ENCODE results near the gene PROM1. TPM values are rescaled to one million over a fixed set of nuclear protein-coding genes. Genes with fewer than 3 reads are reported as not detected.

PROM1 gene
- total RNA-seq, 1 donor from 2014 or later = not detected

DNA sequence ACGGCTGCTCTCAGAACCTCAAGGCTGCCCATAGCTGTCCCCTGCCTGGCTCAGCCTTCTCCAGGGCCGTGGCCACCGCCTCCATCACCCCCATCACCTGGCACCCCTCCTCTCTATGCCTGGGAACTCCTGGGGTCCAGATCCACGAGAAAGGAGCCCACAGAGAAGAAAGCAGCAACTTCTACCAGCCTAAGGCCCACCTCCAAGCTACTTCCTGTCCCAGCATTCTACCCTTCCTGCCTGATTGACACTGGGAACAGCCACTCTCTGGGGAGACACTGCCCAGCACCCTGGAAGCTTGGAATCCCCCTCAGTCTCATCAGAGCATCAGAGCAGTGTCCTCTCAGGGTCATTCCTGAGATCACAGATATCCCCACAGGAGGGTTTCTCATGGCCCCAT is 36.9 kb upstream of the PROM1 start:
- Histone ChIP-seq H3K36me3 (no peaks in the 10 kb centered on the region), H3K4me1 (no peaks in the 10 kb centered on the region), H3K27me3 (no peaks in the 10 kb centered on the region), H3K4me3 (no peak overlapping the region), H3K27ac (no peak overlapping the region), H3K9me3 (no peaks in the 10 kb centered on the region)
- TF ChIP-seq POLR2A (IDR thresholded peaks at IDR 0.05) (no peak), CTCF (IDR thresholded peaks at IDR 0.05) (no peak), POLR2AphosphoS5 (IDR thresholded peaks at IDR 0.05; ENCODE audit: insufficient read depth in 1 of 2, low read depth in 1 of 2) (no peak)
- peak; percentile 79 to 83 for DNase-seq (ENCODE audit: extremely low spot score in 2 of 2)
- intact Hi-C loops (cut with DNase I) = no loop called here

DNA sequence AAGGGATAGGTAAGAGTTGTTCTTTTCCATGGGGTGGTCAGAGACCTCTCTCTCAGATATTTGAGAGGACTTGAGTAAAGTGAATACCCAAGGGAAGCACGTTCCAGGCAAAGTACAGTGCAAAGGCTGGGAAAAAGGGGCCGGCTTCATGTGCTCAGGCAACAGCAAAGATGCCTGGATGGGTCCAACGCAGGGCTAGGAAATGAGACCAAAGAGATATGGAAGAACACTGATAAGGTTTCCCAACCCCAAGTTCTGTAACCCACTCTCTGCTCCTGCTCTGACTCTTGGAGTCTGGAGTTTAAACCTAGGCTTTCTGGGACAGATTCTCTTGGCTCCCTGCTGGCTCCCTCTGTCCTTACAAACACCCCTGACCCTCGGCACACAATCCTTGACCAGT is 36.2 kb upstream of the PROM1 start:
- intact Hi-C loops (cut with DNase I) = no loop called here
- H3K4me3 ChIP-seq = no peak overlapping the region
- H3K9me3 ChIP-seq = no peaks in the 10 kb centered on the region
- no peaks in the 10 kb centered on the region for H3K36me3 ChIP-seq
- no peaks in the 10 kb centered on the region for H3K4me1 ChIP-seq
- TF ChIP-seq POLR2AphosphoS5 (IDR thresholded peaks at IDR 0.05; ENCODE audit: insufficient read depth in 1 of 2, low read depth in 1 of 2) (no peak), POLR2A (IDR thresholded peaks at IDR 0.05) (no peak), CTCF (IDR thresholded peaks at IDR 0.05) (no peak)
- peak; percentile 8 to 70 for DNase-seq (ENCODE audit: extremely low spot score in 2 of 2)
- no peaks in the 10 kb centered on the region for H3K27me3 ChIP-seq
- H3K27ac ChIP-seq = no peak overlapping the region

- H3K4me3 ChIP-seq = no peak overlapping the region
- H3K27ac ChIP-seq = no peak overlapping the region
- DNase-seq (ENCODE audit: extremely low spot score in 2 of 2) = no peak
- TF ChIP-seq CTCF (IDR thresholded peaks at IDR 0.05) = no peak
- no peaks in the 10 kb centered on the region for H3K36me3 ChIP-seq
- no peaks in the 10 kb centered on the region for H3K9me3 ChIP-seq
- no peaks in the 10 kb centered on the region for H3K4me1 ChIP-seq
- no peaks in the 10 kb centered on the region for H3K27me3 ChIP-seq
- intact Hi-C loops (cut with DNase I) = no loop called here
Measured at GRCh38 chr4:16118090-16118489, 34.3 kb upstream of the PROM1 start.

- Histone ChIP-seq H3K4me3 (no peak overlapping the region), H3K9me3 (no peaks in the 10 kb centered on the region), H3K4me1 (no peaks in the 10 kb centered on the region), H3K36me3 (no peaks in the 10 kb centered on the region), H3K27me3 (no peaks in the 10 kb centered on the region), H3K27ac (no peak overlapping the region)
- no peak for TF ChIP-seq CTCF (IDR thresholded peaks at IDR 0.05)
- no peak for TF ChIP-seq POLR2A (IDR thresholded peaks at IDR 0.05)
- TF ChIP-seq POLR2AphosphoS5 (IDR thresholded peaks at IDR 0.05; ENCODE audit: insufficient read depth in 1 of 2, low read depth in 1 of 2) = no peak
- DNase-seq (ENCODE audit: extremely low spot score in 2 of 2) = peak; percentile 25 to 34
- intact Hi-C loops (cut with DNase I) = no loop called here
Measured at GRCh38 chr4:16117164-16117563, 33.3 kb upstream of the PROM1 start.

DNA sequence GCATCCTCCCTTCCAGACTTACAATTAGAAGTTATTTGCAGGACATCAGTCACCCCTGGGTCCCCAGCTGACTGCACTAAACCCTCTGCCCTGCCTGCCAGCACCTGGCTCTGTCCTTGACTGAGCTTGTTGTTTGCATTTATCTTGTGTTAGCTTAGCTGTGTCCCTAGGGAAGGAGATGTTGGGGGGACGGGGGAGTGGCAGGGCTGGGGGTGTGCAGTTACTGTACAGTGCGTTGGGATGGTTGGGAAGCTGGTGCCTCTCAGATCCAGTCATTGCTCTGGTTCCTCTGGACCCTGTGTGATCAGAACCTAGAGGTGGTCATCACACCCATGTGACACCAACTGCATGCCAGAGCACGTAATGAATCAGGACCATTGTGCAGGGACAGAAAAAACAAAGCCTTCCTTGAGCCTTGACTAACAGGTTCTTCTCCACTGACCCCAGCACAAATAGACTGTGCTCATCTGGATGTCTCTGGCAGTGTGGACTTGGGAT is 32.7 kb upstream of the PROM1 start:
- H3K4me3 ChIP-seq = no peak overlapping the region
- TF ChIP-seq POLR2A (IDR thresholded peaks at IDR 0.05) (no peak), POLR2AphosphoS5 (IDR thresholded peaks at IDR 0.05; ENCODE audit: insufficient read depth in 1 of 2, low read depth in 1 of 2) (no peak), CTCF (IDR thresholded peaks at IDR 0.05) (no peak)
- H3K4me1 ChIP-seq = no peaks in the 10 kb centered on the region
- no peaks in the 10 kb centered on the region for H3K36me3 ChIP-seq
- no peaks in the 10 kb centered on the region for H3K9me3 ChIP-seq
- H3K27ac ChIP-seq = no peak overlapping the region
- peak; percentile 67 to 71 for DNase-seq (ENCODE audit: extremely low spot score in 2 of 2)
- no peaks in the 10 kb centered on the region for H3K27me3 ChIP-seq
- intact Hi-C loops (cut with DNase I) = no loop called here
